Ecto neural progenitor cell (in vitro differentiated cells): ENCODE measurements around the gene SLC45A3.
"Not testable (repeated sequence)": the region's sequence is repeated elsewhere in the genome, so short reads cannot be mapped to it uniquely, and the experiment has no call there.

ENCODE experiments used
- DNase-seq: peaks from one replicate; pipeline ENCODE4 v3.0.0-alpha.2; 2018; ENCODE audit warnings: low spot score

Gene SLC45A3, protein sequence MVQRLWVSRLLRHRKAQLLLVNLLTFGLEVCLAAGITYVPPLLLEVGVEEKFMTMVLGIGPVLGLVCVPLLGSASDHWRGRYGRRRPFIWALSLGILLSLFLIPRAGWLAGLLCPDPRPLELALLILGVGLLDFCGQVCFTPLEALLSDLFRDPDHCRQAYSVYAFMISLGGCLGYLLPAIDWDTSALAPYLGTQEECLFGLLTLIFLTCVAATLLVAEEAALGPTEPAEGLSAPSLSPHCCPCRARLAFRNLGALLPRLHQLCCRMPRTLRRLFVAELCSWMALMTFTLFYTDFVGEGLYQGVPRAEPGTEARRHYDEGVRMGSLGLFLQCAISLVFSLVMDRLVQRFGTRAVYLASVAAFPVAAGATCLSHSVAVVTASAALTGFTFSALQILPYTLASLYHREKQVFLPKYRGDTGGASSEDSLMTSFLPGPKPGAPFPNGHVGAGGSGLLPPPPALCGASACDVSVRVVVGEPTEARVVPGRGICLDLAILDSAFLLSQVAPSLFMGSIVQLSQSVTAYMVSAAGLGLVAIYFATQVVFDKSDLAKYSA

GRCh38 chr1:205680073-205680851, at the start of gene SLC45A3:
SLC45A3 (minus strand) TSS chr1:205680509; CDS start chr1:205664656, 15,853 bp downstream.
- peak; percentile 73 for DNase-seq

DNA sequence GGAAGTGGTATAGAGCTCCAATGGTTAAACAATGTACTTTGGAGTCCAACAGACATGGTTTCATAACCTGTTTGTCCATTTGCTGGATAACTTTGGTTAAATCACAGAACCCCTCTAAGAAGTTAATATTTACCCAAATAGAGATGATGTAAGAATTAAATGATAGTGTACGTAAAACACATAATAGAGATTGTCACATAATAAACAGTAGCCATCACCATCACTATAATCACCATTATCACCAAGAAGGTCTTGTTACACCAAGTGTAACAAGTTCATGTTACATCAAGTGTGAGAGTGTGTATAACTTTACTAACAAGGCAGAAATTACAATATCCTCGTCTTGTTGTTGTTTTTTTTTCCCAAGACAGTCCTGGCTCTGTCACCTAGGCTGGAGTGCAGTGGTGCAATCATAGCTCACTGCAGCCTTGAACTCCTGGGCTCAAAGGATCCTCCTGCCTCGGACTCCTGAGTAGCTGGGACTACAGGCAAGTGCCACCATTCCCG, 46.4 kb upstream of the SLC45A3 start:
- DNase-seq = no peak

DNA sequence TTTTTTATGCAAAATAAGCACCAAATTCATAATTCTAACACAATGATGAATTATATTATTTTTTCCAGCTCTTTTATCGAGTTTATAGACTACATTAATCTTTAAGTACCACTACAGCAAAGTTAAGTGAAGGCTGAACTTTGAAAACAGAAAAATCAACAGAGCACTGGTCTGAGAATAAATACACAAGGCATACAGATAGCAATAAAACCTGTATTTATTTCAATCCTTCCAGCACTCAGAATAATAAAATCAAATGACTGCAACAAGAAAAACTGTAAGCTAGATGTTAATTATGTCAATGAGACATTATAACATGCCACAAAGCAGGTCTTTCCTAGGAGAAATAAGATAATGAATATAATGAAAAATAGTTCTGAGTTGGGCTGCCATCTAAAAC, 45.2 kb upstream of the SLC45A3 start:
- DNase-seq = no peak

DNA sequence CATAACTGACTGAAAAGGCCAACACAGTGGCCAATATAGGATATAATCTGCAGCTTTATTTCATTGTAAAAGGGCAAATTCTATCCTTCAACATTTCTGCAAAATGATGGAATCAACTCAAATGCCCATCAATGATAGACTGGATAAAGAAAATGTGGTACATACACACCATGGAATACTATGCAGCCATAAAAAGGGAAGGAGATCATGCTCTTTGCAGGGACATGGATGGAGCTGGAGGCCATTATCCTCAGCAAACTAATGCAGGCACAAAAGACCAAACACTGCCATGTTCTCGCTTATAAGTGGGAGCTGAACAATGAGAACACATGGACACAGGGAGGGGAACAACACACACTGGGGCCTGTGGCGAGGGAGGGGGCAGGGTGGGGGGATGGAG, 40.4 kb upstream of the SLC45A3 start:
- not testable (repeated sequence) for DNase-seq

DNA sequence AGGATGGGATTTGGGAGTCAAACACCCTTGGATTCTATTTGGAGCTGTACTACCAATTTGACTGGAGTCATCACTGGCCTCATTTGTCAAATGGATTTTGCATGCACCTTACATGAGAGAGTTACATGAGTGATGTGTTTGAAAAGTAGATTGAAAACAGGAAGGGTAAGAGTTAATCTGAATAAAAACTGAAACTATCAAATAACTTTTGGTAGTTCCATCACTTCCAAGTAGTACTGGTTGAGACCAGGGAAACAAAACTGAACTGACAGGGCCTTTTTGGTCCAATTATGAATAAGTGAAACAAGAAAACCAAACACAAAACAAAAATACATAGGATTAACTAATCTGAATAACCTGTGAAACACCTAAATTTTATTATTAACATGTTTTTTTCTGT, 39.5 kb upstream of the SLC45A3 start:
- DNase-seq = no peak

DNA sequence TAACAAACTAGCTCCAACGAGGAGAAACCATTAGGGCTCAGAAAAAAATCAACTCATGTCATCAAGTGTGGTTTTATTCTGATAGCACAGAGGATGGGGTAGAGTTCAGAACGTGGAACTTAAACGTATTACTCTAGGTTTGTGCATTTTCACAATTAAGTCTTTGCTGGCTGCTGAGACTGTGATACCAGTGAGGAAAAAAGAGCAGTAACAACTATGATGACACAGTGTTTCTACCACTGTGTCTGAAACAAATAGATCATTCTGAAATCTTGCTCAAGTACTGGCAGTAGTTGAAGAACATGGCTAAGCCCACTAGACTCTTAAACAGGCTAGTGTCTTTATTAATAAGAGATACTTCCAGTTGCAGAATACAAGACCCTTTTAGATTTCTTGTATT, 38.7 kb upstream of the SLC45A3 start:
- DNase-seq = no peak

GRCh38 chr1:205716371-205717132, 36.2 kb upstream of the SLC45A3 start:
- no peak for DNase-seq

- no peak for DNase-seq
Measured at GRCh38 chr1:205715628-205716027, 35.3 kb upstream of the SLC45A3 start.

DNA sequence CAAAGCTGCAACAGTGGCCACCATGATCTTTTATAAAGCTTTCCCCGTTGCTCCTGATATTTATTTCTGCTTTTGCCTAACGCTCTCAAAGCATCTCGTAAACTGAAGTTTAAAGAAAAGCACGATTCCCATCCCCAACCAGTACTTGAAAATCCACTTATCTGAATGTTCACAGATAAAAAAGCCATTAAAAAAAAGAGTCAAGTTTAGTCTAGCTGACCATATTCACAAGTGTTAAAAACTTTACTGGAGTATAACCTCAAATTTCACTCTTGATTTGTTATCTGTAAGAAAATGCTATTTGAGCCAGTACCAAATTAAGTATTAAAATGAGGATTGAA, 34.6 kb upstream of the SLC45A3 start:
- DNase-seq = no peak

DNA sequence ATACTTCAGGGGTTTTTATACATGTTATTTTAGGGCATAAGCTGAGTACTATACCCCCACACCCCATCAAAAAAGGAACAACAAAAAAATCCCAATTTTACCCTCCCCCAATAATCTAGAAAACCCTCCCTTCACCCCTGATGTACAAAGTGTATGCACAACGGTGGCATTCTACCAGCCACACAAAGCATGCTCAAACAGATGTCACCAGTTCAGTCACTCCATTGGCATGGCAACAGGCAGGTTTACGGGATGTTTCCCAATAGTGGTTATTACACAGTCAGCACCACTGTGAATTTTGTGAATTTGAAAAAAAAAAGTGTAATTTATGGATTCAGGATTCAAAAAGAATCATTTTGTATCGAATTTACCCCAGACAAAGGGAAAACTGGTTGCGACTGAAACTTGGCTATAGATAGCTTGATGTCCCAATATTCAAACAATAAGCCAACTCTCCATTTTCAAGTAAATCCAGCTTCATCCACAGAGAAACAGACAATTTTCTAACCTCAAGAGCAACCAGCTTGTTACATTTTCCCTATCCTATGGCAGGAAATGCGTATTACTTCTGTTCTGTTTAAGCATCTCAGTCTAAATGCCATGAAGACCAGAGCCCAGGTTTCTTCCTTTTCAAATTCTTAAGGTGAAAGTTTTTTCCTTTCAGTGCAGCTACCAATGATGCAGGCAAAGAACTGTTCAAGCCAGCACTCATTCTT, 34.0 kb upstream of the SLC45A3 start:
- DNase-seq = no peak

DNA sequence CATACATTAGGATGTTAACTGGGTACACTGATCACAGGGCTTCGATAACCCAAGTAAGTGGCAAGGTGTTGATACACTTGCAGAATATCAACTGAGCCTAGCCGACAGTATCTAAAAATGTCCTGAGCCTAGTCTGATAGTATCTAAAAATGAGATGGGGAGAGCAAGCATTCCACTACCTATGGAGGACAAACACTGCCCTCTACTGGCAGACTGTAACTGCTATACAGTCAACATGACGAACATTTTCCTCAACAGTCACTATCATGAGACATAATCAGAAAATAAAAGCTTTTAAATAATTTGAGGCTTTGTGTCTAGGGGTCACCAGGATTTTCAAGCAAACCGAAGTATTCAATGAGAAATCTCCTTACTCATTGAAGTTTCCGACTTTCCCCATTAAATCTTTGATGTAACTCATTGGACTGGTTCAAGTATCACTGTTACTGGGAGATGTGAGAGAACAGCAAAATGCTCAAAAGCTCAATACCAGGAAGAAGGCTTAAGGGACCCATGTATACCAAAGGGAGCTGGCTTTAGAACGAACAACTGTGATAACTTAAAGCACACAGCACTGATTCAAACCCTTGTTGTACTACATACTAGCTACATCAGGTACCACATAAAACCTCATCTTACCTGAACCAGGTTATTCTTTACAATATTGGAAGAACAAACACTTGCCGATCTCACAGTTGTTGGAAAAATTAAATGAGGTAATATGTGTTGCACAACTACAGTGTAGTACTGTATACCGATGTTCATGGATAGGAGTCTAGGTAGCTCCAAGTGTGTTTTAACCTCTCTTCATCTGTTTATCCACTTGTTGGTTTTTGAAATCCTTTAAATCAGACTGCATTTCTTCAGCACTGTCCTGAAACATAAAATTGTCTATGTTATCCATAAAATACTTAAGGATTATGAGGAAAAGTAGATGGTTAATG, 31.1 kb upstream of the SLC45A3 start:
- DNase-seq = no peak

DNA sequence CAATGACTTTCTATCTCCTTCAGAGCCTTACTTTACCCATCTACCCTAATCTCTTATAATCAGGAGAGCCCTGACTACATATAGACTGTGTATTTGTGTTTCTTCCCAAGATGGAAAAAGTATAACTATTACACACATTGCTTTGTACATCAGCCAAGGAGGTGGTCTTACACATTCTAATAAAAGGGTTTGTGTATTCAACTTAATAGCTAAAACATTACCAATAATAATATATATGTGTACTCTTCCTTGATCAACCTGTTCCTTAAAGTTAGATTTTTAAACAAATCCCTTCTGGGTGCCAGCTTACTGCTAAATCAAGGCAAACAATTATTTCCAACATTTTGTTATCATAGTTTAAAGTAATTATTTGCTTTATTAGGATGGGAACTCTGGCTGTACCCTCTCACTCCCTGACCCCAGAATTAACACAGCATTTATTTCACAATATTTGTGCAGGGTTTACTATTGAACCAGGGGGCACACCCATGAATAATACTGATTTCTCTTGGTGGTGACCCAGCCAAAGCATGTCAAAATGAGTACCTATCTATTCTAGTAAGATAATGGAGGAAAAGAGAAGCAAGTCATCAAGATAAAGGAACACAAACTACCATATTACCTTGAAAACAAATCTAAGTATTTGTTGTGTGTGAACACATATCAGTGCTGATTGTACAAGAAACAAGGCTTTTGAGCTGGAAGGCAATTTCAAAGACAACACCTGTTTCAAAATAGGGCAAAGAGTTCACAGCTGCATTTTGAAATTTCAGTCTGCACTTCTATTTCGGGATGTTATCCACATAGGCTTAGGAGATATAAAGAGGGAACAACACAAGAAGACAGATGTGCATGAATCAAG, 30.1 kb upstream of the SLC45A3 start:
- DNase-seq = no peak

- DNase-seq = no peak
Measured at GRCh38 chr1:205709640-205710039, 29.3 kb upstream of the SLC45A3 start.

GRCh38 chr1:205709059-205709398, 28.7 kb upstream of the SLC45A3 start:
- no peak for DNase-seq

DNA sequence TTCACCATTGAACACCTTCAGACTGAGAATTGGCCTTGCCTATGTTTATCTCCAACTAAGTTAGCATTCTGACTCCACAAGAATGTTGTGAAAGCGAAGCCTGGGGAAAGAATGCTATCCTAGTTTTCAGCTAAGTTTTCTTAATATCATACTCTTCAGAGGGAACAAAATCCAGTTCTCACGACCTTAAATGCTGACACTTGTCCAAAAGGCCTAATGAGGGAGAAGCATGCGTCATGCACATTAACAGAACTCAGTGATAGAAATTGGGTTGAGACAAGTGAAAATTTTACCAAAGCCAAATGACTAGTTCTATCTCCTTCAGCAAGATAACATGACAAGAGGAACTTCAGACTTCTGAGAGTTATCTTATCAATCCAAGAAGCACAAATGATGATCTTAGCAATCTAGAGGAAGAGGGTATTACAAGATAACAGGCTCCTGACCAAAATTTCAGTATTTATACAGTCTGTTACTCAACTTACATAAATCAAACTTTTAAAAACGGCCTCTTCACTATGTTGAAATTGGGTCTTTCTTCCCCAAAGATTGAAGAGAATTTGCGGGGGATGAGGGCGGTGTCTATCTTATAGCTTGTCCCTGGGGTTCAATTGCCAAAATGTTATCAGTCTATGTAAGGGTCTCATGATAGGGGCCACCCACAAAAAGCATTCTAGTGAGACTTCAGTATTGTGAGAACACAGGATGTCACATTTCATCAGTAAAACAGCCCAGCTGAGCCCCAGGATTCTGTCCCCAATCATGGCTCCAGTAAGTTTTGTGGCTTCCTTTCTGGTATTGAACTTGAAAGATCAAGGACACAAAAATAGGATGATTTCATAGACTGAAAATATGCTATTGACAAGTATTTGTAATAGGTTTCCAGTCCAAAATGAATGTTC, 26.5 kb upstream of the SLC45A3 start:
- DNase-seq = no peak

DNA sequence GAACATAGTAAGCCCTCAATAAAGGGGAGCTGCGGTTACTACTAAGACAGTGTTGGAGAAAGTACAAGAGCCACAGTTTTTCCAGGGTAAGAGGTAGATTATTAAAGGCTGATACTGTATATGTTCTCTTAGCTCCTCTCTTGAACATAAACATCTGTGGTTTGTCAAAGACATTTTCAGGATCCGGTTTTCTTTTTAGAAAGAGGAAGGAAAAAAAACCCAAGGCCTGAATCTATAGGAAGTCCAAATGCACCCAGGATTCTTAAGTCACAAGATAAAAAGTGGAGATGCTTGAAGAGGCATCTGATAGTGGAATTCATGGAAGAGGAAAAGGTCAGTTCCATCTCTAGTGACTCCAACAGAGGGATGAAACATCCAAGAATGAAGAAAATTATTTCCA, 24.6 kb upstream of the SLC45A3 start:
- DNase-seq = no peak

- no peak for DNase-seq
Measured at GRCh38 chr1:205703072-205703471, 22.8 kb upstream of the SLC45A3 start.

DNA sequence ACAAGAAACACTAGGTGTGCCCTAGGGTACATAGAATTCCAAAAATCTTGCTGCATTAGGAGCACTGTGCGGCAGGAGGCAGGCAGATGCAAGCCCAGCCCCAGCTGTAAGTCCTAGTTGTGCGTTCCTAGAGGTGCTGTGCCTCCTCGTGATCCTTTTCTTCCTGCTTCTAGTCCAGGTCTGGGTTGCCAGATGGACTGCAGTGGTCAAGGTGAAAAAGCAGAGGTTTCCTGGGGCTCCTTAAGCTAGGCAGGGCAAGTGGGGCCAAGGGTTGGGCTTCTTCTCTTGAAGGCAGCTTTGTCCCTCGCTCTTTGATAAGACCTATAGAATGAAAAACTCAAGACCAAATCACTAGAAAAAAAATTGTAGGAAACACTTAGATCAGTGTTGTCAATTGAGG, 21.6 kb upstream of the SLC45A3 start:
- DNase-seq = no peak

DNA sequence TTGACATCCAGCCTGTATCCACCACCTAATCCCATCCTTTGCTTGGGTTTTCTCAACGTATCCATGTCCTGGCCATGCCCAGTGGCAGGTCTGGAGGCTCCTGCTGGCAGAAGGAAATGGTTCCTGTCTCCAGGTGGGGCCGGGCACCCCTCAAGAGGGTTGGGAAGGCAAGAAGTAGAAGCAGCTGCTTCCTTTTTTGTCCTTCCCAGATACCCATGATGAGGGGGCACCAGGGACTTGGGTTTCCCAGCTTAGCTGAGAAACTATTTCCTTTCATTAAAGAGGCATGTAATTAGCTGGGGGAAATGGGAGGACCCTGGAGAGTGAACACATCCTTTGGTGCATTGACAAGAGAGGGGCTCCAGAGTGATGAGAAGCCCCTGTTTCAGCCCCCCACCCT, 21.1 kb upstream of the SLC45A3 start:
- no peak for DNase-seq
